Measurements from ENCODE around the gene DNM3.

DNM3 gene

DNA sequence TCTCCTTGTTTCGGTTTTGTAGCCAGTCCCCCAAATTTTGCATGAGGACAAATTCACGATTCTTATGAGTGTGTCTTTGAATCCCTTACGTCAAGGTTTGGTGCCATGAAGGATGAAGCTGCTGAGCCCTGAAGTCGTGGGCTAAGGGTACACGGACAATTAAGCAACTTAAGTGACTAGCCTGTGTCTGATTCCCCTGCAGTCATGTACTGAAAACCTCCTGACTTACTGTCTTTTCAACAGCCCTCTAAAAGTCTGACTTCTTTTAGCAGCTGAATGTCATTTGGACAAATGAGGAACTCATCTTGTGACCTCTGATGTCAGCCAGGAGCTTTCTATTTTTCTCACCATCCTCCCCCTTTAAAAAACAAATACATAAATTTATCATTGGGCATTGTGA lies 552.1 kb downstream of the DNM3 start:
- Histone ChIP-seq H3K27me3 (ENCODE audit: control insufficient read depth in 1 of 2, insufficient read depth in 2 of 2, low read length in 2 of 2) (no peaks in the 10 kb centered on the region), H3K9me3 (ENCODE audit: low read length) (no peaks in the 10 kb centered on the region), H3K9ac (ENCODE audit: low read length) (no peak overlapping the region), H3K4me1 (ENCODE audit: insufficient read depth, low read length) (peaks cover 69% of the 10 kb centered on the region), H3K27ac (ENCODE audit: low read depth, low read length) (no peak overlapping the region), H3K4me3 (ENCODE audit: low read depth in 1 of 2, low read length in 2 of 2) (no peak overlapping the region), H3K36me3 (ENCODE audit: insufficient read depth, low read length) (no peaks in the 10 kb centered on the region)

DNA sequence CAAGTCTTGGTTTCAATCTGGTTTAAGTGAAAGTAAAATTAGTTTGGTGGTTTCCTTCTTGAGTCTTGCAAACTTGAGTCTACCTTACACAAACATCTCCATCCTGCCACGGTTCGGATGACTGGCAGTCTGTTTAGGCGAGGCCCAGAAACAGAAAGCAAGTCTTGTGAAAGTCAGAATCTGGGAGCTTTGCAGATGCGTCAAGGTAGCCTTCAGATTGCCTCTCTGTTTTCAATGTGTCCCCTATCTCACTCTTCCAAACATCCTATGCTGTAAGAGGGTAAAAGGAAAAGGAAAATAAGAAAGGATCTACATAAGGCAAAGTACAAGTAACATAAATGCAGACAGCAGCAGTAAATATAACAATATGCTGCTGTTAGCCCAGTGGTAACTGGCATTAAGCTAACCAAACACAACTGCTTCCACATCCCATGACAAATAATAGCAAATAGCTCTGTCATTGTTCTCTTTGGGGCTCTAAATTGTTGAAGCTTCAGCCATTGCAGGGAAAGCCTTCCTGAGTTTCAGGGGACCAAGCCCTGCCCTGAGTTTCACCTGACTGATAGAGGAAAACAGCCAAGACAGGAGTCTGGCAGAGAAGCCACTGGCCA lies 552.9 kb downstream of the DNM3 start:
- peak overlapping the region; percentile 64 for H3K27ac ChIP-seq (ENCODE audit: low read depth, low read length)
- peak overlapping the region in 1 of 2 donors; percentile 26 for H3K4me3 ChIP-seq (ENCODE audit: low read depth in 1 of 2, low read length in 2 of 2)
- H3K9me3 ChIP-seq (ENCODE audit: low read length), result no peaks in the 10 kb centered on the region
- no peaks in the 10 kb centered on the region for H3K36me3 ChIP-seq (ENCODE audit: insufficient read depth, low read length)
- no peaks in the 10 kb centered on the region for H3K27me3 ChIP-seq (ENCODE audit: control insufficient read depth in 1 of 2, insufficient read depth in 2 of 2, low read length in 2 of 2)
- H3K9ac ChIP-seq (ENCODE audit: low read length), result no peak overlapping the region
- peaks cover 78% of the 10 kb centered on the region for H3K4me1 ChIP-seq (ENCODE audit: insufficient read depth, low read length)

DNA sequence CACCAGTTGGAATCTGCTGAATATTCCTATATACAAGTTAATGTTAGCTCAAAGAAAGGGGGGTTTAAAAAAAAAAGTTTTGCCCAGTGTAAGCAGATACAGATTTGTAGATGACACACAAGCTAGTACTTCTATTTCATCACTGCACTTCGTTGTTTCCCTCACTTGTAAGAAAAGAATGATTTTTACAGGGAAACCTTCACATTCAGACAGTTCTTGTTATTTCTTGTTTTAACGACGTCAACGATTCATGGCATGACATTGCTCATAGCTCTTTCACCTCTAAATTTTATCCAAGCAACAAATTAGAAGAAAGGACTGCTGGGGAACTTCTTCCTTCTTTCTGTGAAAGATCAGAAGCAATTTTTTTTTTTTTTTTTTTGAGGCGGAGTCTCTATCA lies 553.5 kb downstream of the DNM3 start:
- Histone ChIP-seq H3K9ac (ENCODE audit: low read length) (no peak overlapping the region), H3K27me3 (ENCODE audit: control insufficient read depth in 1 of 2, insufficient read depth in 2 of 2, low read length in 2 of 2) (no peaks in the 10 kb centered on the region), H3K4me1 (ENCODE audit: insufficient read depth, low read length) (peaks cover 81% of the 10 kb centered on the region), H3K27ac (ENCODE audit: low read depth, low read length) (peak overlapping the region; percentile 64), H3K36me3 (ENCODE audit: insufficient read depth, low read length) (no peaks in the 10 kb centered on the region), H3K4me3 (ENCODE audit: low read depth in 1 of 2, low read length in 2 of 2) (no peak overlapping the region), H3K9me3 (ENCODE audit: low read length) (no peaks in the 10 kb centered on the region)

DNA sequence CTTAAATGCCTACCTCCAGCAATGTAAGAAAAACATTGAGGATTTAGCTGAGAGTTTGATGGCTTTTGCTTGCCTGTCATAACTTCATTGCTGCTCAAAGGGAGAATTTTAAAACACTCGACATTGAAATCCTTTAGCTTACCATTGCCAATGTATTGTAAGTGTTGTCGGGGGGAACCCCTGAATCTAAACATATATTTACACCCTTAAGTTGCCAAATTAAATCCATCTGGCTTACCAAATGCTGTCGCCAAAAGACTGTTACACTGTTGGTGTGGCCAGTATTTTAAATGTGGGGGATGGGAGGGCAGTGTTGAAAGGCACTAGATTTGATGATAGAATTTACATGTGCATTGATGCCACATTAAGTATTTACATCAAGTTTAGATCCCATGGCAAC lies 554.3 kb downstream of the DNM3 start:
- H3K4me1 ChIP-seq (ENCODE audit: insufficient read depth, low read length), result peaks cover 80% of the 10 kb centered on the region
- no peak overlapping the region for H3K27ac ChIP-seq (ENCODE audit: low read depth, low read length)
- no peaks in the 10 kb centered on the region for H3K9me3 ChIP-seq (ENCODE audit: low read length)
- H3K4me3 ChIP-seq (ENCODE audit: low read depth in 1 of 2, low read length in 2 of 2), result no peak overlapping the region
- H3K36me3 ChIP-seq (ENCODE audit: insufficient read depth, low read length), result no peaks in the 10 kb centered on the region
- H3K9ac ChIP-seq (ENCODE audit: low read length), result no peak overlapping the region
- H3K27me3 ChIP-seq (ENCODE audit: control insufficient read depth in 1 of 2, insufficient read depth in 2 of 2, low read length in 2 of 2), result no peaks in the 10 kb centered on the region

DNA sequence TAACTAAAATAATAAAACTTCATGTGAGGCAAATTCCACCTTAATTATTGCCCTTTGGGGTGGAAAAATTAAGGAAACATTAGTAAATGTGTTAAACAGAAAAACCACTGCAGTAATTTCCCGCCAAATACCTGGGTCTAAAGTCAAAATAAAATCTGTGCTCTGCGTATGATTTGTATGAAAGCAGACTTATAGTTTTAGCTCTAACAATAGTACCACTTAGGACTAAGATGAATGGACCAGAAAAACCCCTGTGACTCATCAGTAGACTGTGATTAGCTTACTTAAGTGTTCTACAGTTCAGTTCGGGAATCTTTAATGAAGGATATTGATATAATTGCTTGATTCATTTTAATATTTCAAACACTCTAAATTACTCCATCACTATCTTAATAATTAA lies 555.9 kb downstream of the DNM3 start:
- Histone ChIP-seq H3K36me3 (ENCODE audit: insufficient read depth, low read length) (no peaks in the 10 kb centered on the region), H3K27ac (ENCODE audit: low read depth, low read length) (no peak overlapping the region)

DNA sequence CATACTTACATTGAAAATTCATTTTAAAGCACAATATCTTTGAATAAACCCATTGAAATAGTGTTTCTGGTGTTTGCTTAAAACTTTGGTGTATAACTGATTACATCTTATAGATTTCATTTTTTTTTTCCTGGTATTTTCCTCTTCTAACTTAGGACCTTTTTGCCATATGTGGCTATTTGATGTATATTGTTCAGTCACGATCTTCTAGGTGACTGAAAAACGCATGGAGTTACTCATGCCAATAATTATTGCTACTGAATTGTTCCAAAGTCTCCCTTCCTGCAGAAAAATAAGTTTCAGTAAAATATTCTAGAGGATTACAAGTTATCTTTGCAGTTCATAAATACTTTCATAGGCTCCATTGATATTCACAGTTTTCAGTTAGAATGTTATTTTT lies 556.3 kb downstream of the DNM3 start:
- H3K4me1 ChIP-seq (ENCODE audit: insufficient read depth, low read length), result peaks cover 69% of the 10 kb centered on the region
- H3K36me3 ChIP-seq (ENCODE audit: insufficient read depth, low read length), result no peaks in the 10 kb centered on the region
- no peak overlapping the region for H3K9ac ChIP-seq (ENCODE audit: low read length)
- no peaks in the 10 kb centered on the region for H3K9me3 ChIP-seq (ENCODE audit: low read length)
- no peak overlapping the region for H3K4me3 ChIP-seq (ENCODE audit: low read depth in 1 of 2, low read length in 2 of 2)
- no peak overlapping the region for H3K27ac ChIP-seq (ENCODE audit: low read depth, low read length)
- no peaks in the 10 kb centered on the region for H3K27me3 ChIP-seq (ENCODE audit: control insufficient read depth in 1 of 2, insufficient read depth in 2 of 2, low read length in 2 of 2)

More for the DNA sequence above, 555.9 kb downstream of the DNM3 start:
- no peaks in the 10 kb centered on the region for H3K27me3 ChIP-seq (ENCODE audit: control insufficient read depth in 1 of 2, insufficient read depth in 2 of 2, low read length in 2 of 2)
- peaks cover 73% of the 10 kb centered on the region for H3K4me1 ChIP-seq (ENCODE audit: insufficient read depth, low read length)
- no peaks in the 10 kb centered on the region for H3K9me3 ChIP-seq (ENCODE audit: low read length)
- no peak overlapping the region for H3K9ac ChIP-seq (ENCODE audit: low read length)
- no peak overlapping the region for H3K4me3 ChIP-seq (ENCODE audit: low read depth in 1 of 2, low read length in 2 of 2)

DNA sequence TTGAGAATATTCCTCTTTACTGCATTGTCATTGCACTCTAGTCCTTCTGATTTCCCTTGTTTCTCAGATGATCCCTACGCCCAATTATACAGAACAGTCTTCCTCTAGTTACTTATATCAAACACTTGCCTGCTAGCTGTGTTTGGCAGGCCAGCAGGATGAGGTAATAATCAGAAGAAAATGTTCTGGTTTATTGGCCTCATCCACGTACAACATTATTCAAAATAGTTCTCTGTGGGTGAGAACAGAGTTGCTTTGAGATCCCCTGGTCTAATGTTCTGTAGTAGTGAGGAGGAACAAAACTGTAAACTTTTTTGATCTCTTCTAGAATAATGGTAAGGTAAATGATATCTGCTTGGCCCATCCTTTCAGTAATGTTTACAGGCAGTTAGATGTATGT lies 556.9 kb downstream of the DNM3 start:
- Histone ChIP-seq H3K27ac (ENCODE audit: low read depth, low read length) (peak overlapping the region; percentile 29), H3K9me3 (ENCODE audit: low read length) (no peaks in the 10 kb centered on the region), H3K9ac (ENCODE audit: low read length) (no peak overlapping the region), H3K4me3 (ENCODE audit: low read depth in 1 of 2, low read length in 2 of 2) (no peak overlapping the region), H3K4me1 (ENCODE audit: insufficient read depth, low read length) (peaks cover 63% of the 10 kb centered on the region), H3K27me3 (ENCODE audit: control insufficient read depth in 1 of 2, insufficient read depth in 2 of 2, low read length in 2 of 2) (no peaks in the 10 kb centered on the region), H3K36me3 (ENCODE audit: insufficient read depth, low read length) (no peaks in the 10 kb centered on the region)

DNA sequence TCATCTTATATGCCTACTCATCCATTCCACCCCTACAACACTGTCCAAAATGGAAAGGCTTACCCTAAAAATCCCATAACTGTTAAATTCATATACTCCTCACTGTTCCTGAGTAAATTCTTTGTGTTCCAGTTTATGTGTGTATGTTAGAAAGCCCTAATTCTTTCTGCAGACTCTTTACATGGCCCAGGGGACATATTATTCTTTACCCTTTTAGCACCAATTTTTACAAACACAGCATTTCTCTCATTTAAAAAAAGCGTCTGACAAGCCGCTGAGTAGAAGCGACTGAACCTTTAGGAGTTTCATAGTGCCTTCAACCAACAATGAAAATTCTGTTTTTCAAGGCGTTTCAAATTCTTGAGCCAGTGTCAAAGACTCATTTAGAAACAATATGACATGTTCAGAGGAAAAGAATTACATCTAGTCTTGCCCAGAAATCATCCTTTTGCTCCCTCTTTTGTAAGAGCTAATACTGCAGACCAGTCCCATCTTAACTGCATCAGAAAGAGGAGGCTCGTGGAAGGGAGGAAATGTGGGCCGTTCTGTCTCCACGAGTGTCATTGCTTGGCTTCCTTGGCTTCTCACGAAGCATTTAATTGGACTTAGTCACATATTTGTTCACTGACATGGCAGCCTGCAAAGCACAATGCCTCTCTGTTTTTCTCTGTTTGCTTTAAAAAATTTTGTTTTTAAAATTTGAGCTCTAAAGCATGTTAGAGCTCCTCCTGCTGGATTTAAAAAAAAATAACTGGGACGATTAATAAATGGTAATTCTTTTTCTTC lies 557.9 kb downstream of the DNM3 start:
- no peak overlapping the region for H3K9ac ChIP-seq (ENCODE audit: low read length)
- no peaks in the 10 kb centered on the region for H3K27me3 ChIP-seq (ENCODE audit: control insufficient read depth in 1 of 2, insufficient read depth in 2 of 2, low read length in 2 of 2)
- peaks cover 54% of the 10 kb centered on the region for H3K4me1 ChIP-seq (ENCODE audit: insufficient read depth, low read length)
- H3K27ac ChIP-seq (ENCODE audit: low read depth, low read length), result peak overlapping the region; percentile 29
- no peaks in the 10 kb centered on the region for H3K36me3 ChIP-seq (ENCODE audit: insufficient read depth, low read length)
- H3K4me3 ChIP-seq (ENCODE audit: low read depth in 1 of 2, low read length in 2 of 2), result peak overlapping the region in 1 of 2 donors; percentile 7
- H3K9me3 ChIP-seq (ENCODE audit: low read length), result no peaks in the 10 kb centered on the region

DNA sequence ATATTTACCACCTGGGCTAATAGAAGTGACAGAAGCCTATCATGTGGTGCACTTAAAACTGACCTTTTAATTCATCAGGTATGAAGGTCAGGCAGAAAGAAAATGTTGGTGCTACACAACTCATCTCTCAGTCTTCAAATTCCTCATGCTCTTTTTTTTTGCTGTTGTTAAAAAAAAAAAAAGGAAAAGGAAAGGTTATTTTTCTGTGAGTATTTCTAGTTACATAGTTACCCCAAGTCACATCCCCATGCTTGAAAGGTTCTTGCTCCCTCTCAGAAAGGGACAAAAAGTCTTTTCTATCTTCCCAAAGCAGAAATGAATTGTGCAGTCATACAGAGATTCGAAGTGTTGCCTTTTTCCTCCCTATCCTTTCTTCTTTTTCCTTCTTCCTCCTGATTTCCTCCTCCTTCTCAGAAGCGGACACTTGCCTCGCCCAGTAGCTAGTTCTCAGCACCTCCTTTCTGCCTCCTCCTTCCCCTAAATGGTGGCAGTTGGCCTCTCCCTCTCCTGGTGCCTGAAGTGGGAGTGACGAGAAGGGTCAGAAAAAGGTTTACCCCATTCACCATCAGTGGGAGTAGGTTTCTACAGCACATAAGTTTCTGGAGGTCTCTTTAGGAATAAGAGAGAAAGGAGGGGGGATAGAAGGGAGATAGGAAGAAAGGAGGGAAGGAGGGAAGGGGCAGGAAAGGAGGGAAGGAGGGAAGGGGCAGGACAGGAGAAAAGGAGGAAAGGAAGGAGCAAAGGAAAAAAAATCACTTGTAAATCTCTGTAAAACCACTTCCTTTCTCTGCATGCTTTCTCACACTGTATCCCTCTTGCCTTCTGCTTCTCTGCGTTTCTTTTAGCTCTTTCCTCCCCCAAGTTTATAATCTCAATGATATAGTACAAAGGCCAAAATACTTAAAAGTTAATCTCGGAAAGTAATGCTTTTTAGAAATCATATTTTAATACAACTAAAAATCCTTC lies 558.7 kb downstream of the DNM3 start:
- Histone ChIP-seq H3K27ac (ENCODE audit: low read depth, low read length) (peak overlapping the region; percentile 69), H3K4me3 (ENCODE audit: low read depth in 1 of 2, low read length in 2 of 2) (no peak overlapping the region), H3K9me3 (ENCODE audit: low read length) (no peaks in the 10 kb centered on the region), H3K4me1 (ENCODE audit: insufficient read depth, low read length) (peaks cover 45% of the 10 kb centered on the region), H3K9ac (ENCODE audit: low read length) (no peak overlapping the region), H3K36me3 (ENCODE audit: insufficient read depth, low read length) (no peaks in the 10 kb centered on the region), H3K27me3 (ENCODE audit: control insufficient read depth in 1 of 2, insufficient read depth in 2 of 2, low read length in 2 of 2) (no peaks in the 10 kb centered on the region)

DNA sequence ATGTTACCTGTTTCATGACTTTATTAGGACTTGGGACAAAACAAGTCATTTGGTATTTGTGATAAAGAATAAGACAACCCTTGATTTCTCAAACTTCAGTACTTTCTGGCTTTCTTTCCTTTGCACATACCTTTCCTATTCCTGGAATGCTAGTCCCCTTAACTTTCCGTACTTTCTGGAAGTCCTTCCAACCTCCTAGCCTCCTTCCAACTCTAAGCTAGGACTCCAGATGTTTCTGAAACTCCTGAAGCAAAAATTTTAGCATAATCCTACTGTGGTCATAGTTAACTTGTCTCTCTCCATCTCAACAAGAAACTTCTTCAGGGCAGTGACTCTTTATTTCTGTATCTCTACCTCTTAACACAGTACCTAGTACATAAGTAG lies 559.4 kb downstream of the DNM3 start:
- Histone ChIP-seq H3K4me1 (ENCODE audit: insufficient read depth, low read length) (peaks cover 44% of the 10 kb centered on the region), H3K27me3 (ENCODE audit: control insufficient read depth in 1 of 2, insufficient read depth in 2 of 2, low read length in 2 of 2) (no peaks in the 10 kb centered on the region), H3K9ac (ENCODE audit: low read length) (no peak overlapping the region), H3K4me3 (ENCODE audit: low read depth in 1 of 2, low read length in 2 of 2) (no peak overlapping the region), H3K9me3 (ENCODE audit: low read length) (no peaks in the 10 kb centered on the region), H3K27ac (ENCODE audit: low read depth, low read length) (peak overlapping the region; percentile 30), H3K36me3 (ENCODE audit: insufficient read depth, low read length) (no peaks in the 10 kb centered on the region)

DNA sequence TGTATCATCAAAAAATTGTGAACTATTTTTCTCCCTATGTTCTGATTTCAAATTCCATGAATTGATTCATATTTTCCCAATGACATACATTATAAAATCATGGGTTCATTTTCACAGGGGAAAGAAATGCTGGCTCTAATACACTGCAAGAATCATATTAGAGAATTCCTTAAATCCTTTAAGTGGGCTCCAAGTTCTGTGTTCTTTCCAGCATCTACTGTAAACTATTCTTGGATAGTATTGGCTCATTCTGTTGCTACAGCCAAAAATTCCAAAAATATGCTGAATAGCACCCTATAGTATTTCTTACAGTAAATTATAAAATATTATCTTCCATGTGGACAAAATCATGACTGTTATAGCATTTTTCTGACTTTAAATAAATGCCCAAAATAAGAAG lies 560.2 kb downstream of the DNM3 start:
- peaks cover 44% of the 10 kb centered on the region for H3K4me1 ChIP-seq (ENCODE audit: insufficient read depth, low read length)
- H3K27ac ChIP-seq (ENCODE audit: low read depth, low read length), result no peak overlapping the region
- H3K9ac ChIP-seq (ENCODE audit: low read length), result no peak overlapping the region
- H3K4me3 ChIP-seq (ENCODE audit: low read depth in 1 of 2, low read length in 2 of 2), result no peak overlapping the region
- H3K9me3 ChIP-seq (ENCODE audit: low read length), result no peaks in the 10 kb centered on the region
- no peaks in the 10 kb centered on the region for H3K27me3 ChIP-seq (ENCODE audit: control insufficient read depth in 1 of 2, insufficient read depth in 2 of 2, low read length in 2 of 2)
- no peaks in the 10 kb centered on the region for H3K36me3 ChIP-seq (ENCODE audit: insufficient read depth, low read length)

Data from muscle layer of colon (tissue), 2 donors.